ENCODE results near the gene NT5C3B. TPM values are rescaled to one million over a fixed set of nuclear protein-coding genes. Genes with fewer than 3 reads are reported as not detected.
A peak's percentile ranks its signal among the peaks of the same experiment; 100 is the strongest.

Gene NT5C3B
- total and polyA plus RNA-seq, 10 donors, result 17.0 to 62.7 (median 29.5) TPM

- no peaks in the 10 kb centered on the region for H3K27me3 ChIP-seq (replicated peaks in 1 of 7)
- peaks cover 6 to 28% (median 18%) of the 10 kb centered on the region in 6 donors for H3K4me1 ChIP-seq
- peak overlapping the region in 1 of 8 donors; percentile 8 for H3K27ac ChIP-seq
- TF ChIP-seq CTCF (IDR thresholded peaks at IDR 0.05 in 8 of 11, conservative IDR thresholded peaks at IDR 0.05 in 3 of 11), result no peak
- peak in 1 of 3 donors; percentile 30 for TF ChIP-seq POLR2AphosphoS5 (IDR thresholded peaks at IDR 0.05)
- TF ChIP-seq POLR2A (IDR thresholded peaks at IDR 0.05), result no peak
- DNase-seq, result no peak
- WGBS, 5 donors, result 48 to 68% (median 57%) methylated on average over 21 to 24 of the region's 24 CpGs
- no peak overlapping the region for H3K4me3 ChIP-seq
- no peaks in the 10 kb centered on the region for H3K9me3 ChIP-seq
- H3K36me3 ChIP-seq, result no peaks in the 10 kb centered on the region
- intact Hi-C loops (cut with DNase I; ENCODE audit: low total_unique reads), result no loop called here
Measured at GRCh38 chr17:41803049-41804020, 32.7 kb downstream of the NT5C3B start.

GRCh38 chr17:41801374-41802271 is 34.4 kb downstream of the NT5C3B start:
- peaks cover 6 to 28% (median 18%) of the 10 kb centered on the region in 6 donors for H3K4me1 ChIP-seq
- H3K36me3 ChIP-seq, result no peaks in the 10 kb centered on the region
- no peaks in the 10 kb centered on the region for H3K9me3 ChIP-seq
- no peak overlapping the region for H3K27ac ChIP-seq
- DNase-seq, result peak; percentile 92
- peak overlapping the region in 1 of 8 donors; percentile 31 for H3K4me3 ChIP-seq
- no peaks in the 10 kb centered on the region for H3K27me3 ChIP-seq (replicated peaks in 1 of 7)
- peak in 2 of 3 donors; percentile 29 to 36 for TF ChIP-seq POLR2AphosphoS5 (IDR thresholded peaks at IDR 0.05)
- peak; percentile 79 to 97 (median 95) for TF ChIP-seq CTCF (IDR thresholded peaks at IDR 0.05 in 8 of 11, conservative IDR thresholded peaks at IDR 0.05 in 3 of 11)
- TF ChIP-seq POLR2A (IDR thresholded peaks at IDR 0.05), result no peak
- intact Hi-C loops (cut with DNase I; ENCODE audit: low total_unique reads), result loop anchor here (2.0 kb wide), 1 partner anchor 63 kb away; no protein-coding TSS in a partner anchor
- WGBS, 5 donors, result 18 to 27% (median 23%) methylated on average over 14 of the region's 14 CpGs

- no peak overlapping the region for H3K27ac ChIP-seq
- intact Hi-C loops (cut with DNase I; ENCODE audit: low total_unique reads), result loop anchor here (2.0 kb wide), 1 partner anchor 62 kb away; no protein-coding TSS in a partner anchor
- DNase-seq, result no peak
- 49 to 83% (median 69%) methylated on average over 18 of the region's 18 CpGs for WGBS, 5 donors
- H3K4me1 ChIP-seq, result peaks cover 6 to 28% (median 18%) of the 10 kb centered on the region in 6 donors
- H3K36me3 ChIP-seq, result no peaks in the 10 kb centered on the region
- TF ChIP-seq POLR2A (IDR thresholded peaks at IDR 0.05) (no peak), POLR2AphosphoS5 (IDR thresholded peaks at IDR 0.05) (no peak), CTCF (IDR thresholded peaks at IDR 0.05 in 8 of 11, conservative IDR thresholded peaks at IDR 0.05 in 3 of 11) (no peak)
- H3K27me3 ChIP-seq (replicated peaks in 1 of 7), result no peaks in the 10 kb centered on the region
- no peak overlapping the region for H3K4me3 ChIP-seq
- no peaks in the 10 kb centered on the region for H3K9me3 ChIP-seq
Measured at GRCh38 chr17:41800601-41801373, 35.2 kb downstream of the NT5C3B start.
